BJ (cell line): Measurements from ENCODE around the gene AGBL4. TPM values are rescaled to one million over a fixed set of nuclear protein-coding genes. Genes with fewer than 3 reads are reported as not detected.

ENCODE experiments used
- CTCF ChIA-PET: fragments of 350-600 bp; formaldehyde crosslinking; extraction: SDS; loops from one replicate; lab custom pipeline; 2021; ENCODE audit warnings: antibody characterized with exemption, inconsistent platforms; lab: Yijun Ruan, JAX
- POLR2A ChIA-PET: fragments of 300-600 bp; sonication (Branson Sonifier 250); formaldehyde crosslinking; extraction: SDS; loops from one replicate; lab custom pipeline; 2021; ENCODE audit warnings: antibody characterized with exemption; lab: Charles Lee
- DNase-seq: peaks from one replicate; pipeline ENCODE4 v3.0.0-alpha.2; 2011; ENCODE audit warnings: low read depth
- H3K27me3 ChIP-seq: 2 replicates; pipeline ENCODE4 v1.6.0; 2011; ENCODE audit warnings: low read length; ENCODE audit not compliant: control insufficient read depth, insufficient read depth
- H3K36me3 ChIP-seq: 2 replicates; pipeline ENCODE4 v1.5.1; 2011; ENCODE audit warnings: low read length; ENCODE audit not compliant: control insufficient read depth, insufficient read depth
- H3K4me3 ChIP-seq: 2 replicates; pipeline ENCODE4 v1.5.1; 2011; ENCODE audit warnings: low read depth, mild to moderate bottlenecking, control low read depth, low read length
- CTCF ChIP-seq: IDR thresholded peaks from 2 replicates; pipeline ENCODE4 v1.5.1; 2011; ENCODE audit warnings: low read depth, mild to moderate bottlenecking, control low read depth, inconsistent platforms, low read length, moderate library complexity; ENCODE audit not compliant: insufficient read depth
- polyA plus RNA-seq: library from polyadenylated mRNA; depleted of rRNA; stranded (reverse); fragments of >200 nt; gene quantifications from 2 replicates; pipeline ENCODE4 v1.2.3, GENCODE V29; 2011

Gene AGBL4
- polyA plus RNA-seq, 1 experiment: not detected

- DNase-seq: no peak
- Histone ChIP-seq H3K27me3 (no peaks in the 10 kb centered on the region), H3K4me3 (no peak overlapping the region), H3K36me3 (no peaks in the 10 kb centered on the region)
- TF ChIP-seq CTCF: no peak
- ChIA-PET POLR2A (no interaction called here), CTCF (interaction anchor here (0.8 kb wide), 1 partner anchor 18 kb away, joined by 4 read pairs; no protein-coding TSS in a partner anchor)
These were observed 1297.6 kb downstream of the AGBL4 start for GRCh38 chr1:48726139-48726538.

- H3K36me3 ChIP-seq: no peaks in the 10 kb centered on the region
- no peak overlapping the region for H3K4me3 ChIP-seq
- ChIA-PET CTCF (no interaction called here), POLR2A (no interaction called here)
- TF ChIP-seq CTCF: no peak
- DNase-seq: peak; percentile 42
- no peaks in the 10 kb centered on the region for H3K27me3 ChIP-seq
These were observed 1298.3 kb downstream of the AGBL4 start for GRCh38 chr1:48725341-48726046.

- H3K4me3 ChIP-seq: no peak overlapping the region
- POLR2A ChIA-PET: no interaction called here
- no peak for TF ChIP-seq CTCF
- CTCF ChIA-PET: interaction anchor here (1.6 kb wide), 1 partner anchor 44 kb away, joined by 5 read pairs; no protein-coding TSS in a partner anchor
- DNase-seq: no peak
- H3K36me3 ChIP-seq: no peaks in the 10 kb centered on the region
- no peaks in the 10 kb centered on the region for H3K27me3 ChIP-seq
These were observed 1302.8 kb downstream of the AGBL4 start for GRCh38 chr1:48720929-48721328.

GRCh38 chr1:48718705-48719104, 1305.0 kb downstream of the AGBL4 start:
- CTCF ChIA-PET: interaction anchor here (1.0 kb wide), 1 partner anchor 1615 kb away, joined by 3 read pairs; no protein-coding TSS in a partner anchor
- TF ChIP-seq CTCF: no peak
- Histone ChIP-seq H3K4me3 (no peak overlapping the region), H3K36me3 (no peaks in the 10 kb centered on the region), H3K27me3 (no peaks in the 10 kb centered on the region)
- DNase-seq: no peak
- POLR2A ChIA-PET: no interaction called here

GRCh38 chr1:48718116-48718630, 1305.6 kb downstream of the AGBL4 start:
- DNase-seq: no peak
- ChIA-PET POLR2A (no interaction called here), CTCF (no interaction called here)
- H3K36me3 ChIP-seq: no peaks in the 10 kb centered on the region
- no peak overlapping the region for H3K4me3 ChIP-seq
- H3K27me3 ChIP-seq: no peaks in the 10 kb centered on the region
- no peak for TF ChIP-seq CTCF
